ENCODE results near the gene PTPN4. TPM values are rescaled to one million over a fixed set of nuclear protein-coding genes. Genes with fewer than 3 reads are reported as not detected.

The PTPN4 gene
- total RNA-seq, 1 experiment from 2014 or later = 80.5 TPM

DNA sequence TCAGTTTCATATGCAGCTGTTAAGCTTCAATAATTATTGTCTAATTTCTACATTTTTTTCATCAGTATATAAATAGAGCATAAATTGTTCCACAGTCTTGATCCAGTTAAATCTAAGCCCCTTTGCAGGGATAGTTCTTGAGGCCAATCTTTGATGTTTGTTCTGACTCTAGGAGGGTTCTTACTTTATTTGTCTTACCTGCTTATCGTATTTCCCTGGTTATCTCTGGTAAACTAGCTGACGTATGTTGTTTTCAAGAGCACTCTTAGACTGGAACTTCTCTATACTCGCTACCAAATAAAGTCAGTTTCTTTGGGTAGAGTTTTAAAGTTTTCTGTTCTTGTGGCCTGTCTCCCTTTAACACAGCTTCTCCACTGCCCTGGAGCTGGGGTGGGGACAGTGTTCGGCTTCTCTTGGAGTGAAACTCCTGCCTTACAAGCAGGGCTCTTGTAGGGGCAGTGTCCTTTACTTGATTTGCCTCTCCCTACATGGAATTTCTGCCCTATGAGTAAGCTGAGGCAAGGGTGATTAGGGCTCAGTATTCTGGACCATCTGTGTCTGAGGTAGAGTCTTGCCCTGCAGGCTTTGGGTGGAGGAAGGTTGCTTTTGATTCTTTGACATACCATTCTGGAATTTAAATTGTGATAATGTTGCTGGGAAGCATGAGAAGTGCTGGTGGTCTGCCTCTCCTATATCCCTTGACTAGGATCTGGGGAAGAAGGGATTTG is 90.3 kb downstream of the PTPN4 start:
- Histone ChIP-seq H2BK120ac (ENCODE audit: low read depth, low read length, poor library complexity, severe bottlenecking) (no peak overlapping the region), H3K23me2 (ENCODE audit: insufficient read length, low read depth, low read length, poor library complexity, severe bottlenecking) (no peaks in the 10 kb centered on the region), H2AFZ (ENCODE audit: low read length) (no peak overlapping the region), H3K27ac (ENCODE audit: insufficient read length, low read depth, low read length) (no peak overlapping the region), H4K91ac (ENCODE audit: insufficient read length, low read depth, low read length) (no peak overlapping the region), H4K5ac (ENCODE audit: insufficient read length, low read depth, low read length) (no peak overlapping the region), H3K56ac (ENCODE audit: insufficient read length, low read depth, low read length) (no peak overlapping the region), H2BK5ac (ENCODE audit: insufficient read length, low read length) (no peak overlapping the region), H3T11ph (ENCODE audit: low read length) (no peak overlapping the region), H2AK5ac (ENCODE audit: insufficient read length, low read length) (no peak overlapping the region), H3K9ac (ENCODE audit: extremely low read depth, insufficient read length, low read length) (no peak overlapping the region), H3K18ac (ENCODE audit: insufficient read length, low read depth, low read length) (no peak overlapping the region), H3K23ac (ENCODE audit: insufficient read length, low read depth, low read length) (no peak overlapping the region), H4K8ac (replicated peaks; ENCODE audit: insufficient read length, low read depth, low read length) (no peak overlapping the region), H3K4me1 (ENCODE audit: insufficient read depth, low read length) (peaks cover 4% of the 10 kb centered on the region; the same call in 1 of the 2 replicates), H3K9me3 (ENCODE audit: control insufficient read depth, low read depth, low read length) (no peaks in the 10 kb centered on the region), H3K14ac (ENCODE audit: insufficient read depth, low read length) (no peak overlapping the region), H2BK20ac (ENCODE audit: low read depth, low read length, poor library complexity, severe bottlenecking) (no peak overlapping the region), H2BK12ac (ENCODE audit: insufficient read length, low read depth, low read length) (no peak overlapping the region), H2BK15ac (ENCODE audit: low read depth, low read length) (no peak overlapping the region), H4K20me1 (ENCODE audit: control insufficient read depth, insufficient read depth, insufficient read length) (no peaks in the 10 kb centered on the region), H3K79me2 (ENCODE audit: insufficient read depth, low read length) (no peaks in the 10 kb centered on the region; the same call in 1 of the 2 replicates), H3K79me1 (ENCODE audit: insufficient read depth, low read depth, low read length, poor library complexity, severe bottlenecking) (peaks cover 10% of the 10 kb centered on the region), H3K27me3 (ENCODE audit: insufficient read depth, low read length) (no peaks in the 10 kb centered on the region), H3K4ac (ENCODE audit: low read depth, low read length) (no peak overlapping the region), H3K4me2 (ENCODE audit: insufficient read depth, insufficient read length, low read length) (no peak overlapping the region)
- H3K36me3 Mint-ChIP-seq (ENCODE audit: insufficient read depth in 1 of 3, low read depth in 3 of 3) = peaks cover 58 to 83% (median 65%) of the 10 kb centered on the region in 3 experiments
- TF ChIP-seq, protein P1, sequence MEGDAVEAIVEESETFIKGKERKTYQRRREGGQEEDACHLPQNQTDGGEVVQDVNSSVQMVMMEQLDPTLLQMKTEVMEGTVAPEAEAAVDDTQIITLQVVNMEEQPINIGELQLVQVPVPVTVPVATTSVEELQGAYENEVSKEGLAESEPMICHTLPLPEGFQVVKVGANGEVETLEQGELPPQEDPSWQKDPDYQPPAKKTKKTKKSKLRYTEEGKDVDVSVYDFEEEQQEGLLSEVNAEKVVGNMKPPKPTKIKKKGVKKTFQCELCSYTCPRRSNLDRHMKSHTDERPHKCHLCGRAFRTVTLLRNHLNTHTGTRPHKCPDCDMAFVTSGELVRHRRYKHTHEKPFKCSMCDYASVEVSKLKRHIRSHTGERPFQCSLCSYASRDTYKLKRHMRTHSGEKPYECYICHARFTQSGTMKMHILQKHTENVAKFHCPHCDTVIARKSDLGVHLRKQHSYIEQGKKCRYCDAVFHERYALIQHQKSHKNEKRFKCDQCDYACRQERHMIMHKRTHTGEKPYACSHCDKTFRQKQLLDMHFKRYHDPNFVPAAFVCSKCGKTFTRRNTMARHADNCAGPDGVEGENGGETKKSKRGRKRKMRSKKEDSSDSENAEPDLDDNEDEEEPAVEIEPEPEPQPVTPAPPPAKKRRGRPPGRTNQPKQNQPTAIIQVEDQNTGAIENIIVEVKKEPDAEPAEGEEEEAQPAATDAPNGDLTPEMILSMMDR (conservative IDR thresholded peaks at IDR 0.05) = no peak
- peak overlapping the region in 2 of 3 experiments; percentile 3 to 35; a peak in 3 of 7 replicates for H3K27ac Mint-ChIP-seq
- no CpG with 5 or more reads among the region's 4 CpGs for WGBS (ENCODE audit: extremely low coverage, insufficient read length, low lambda C conversion rate)
- peaks cover 67 to 68% of the 10 kb centered on the region in 2 experiments for H3K9me3 Mint-ChIP-seq
- H3K4me3 Mint-ChIP-seq = no peak overlapping the region
- DNase-seq = no peak
- H3K4me1 Mint-ChIP-seq = peaks cover 9 to 44% of the 10 kb centered on the region in 2 experiments
- H3K27me3 Mint-ChIP-seq (ENCODE audit: low read depth) = no peaks in the 10 kb centered on the region
